Suprapubic skin (tissue), 4 donors: ENCODE data around the gene LAMB4. TPM values are rescaled to one million over a fixed set of nuclear protein-coding genes. Genes with fewer than 3 reads are reported as not detected.

Experiments used
- DNase-seq, 2 donors: peaks; one replicate each; pipeline ENCODE4 v3.0.0-alpha.2; 2019; ENCODE audit warnings: low spot score in 2 of 2
- H3K27ac ChIP-seq: fragments of 200-600 bp; sonication (generic); one replicate; pipeline ENCODE4 v1.5.1; 2019
- H3K27me3 ChIP-seq: fragments of 200-600 bp; sonication (generic); one replicate; pipeline ENCODE4 v1.5.1; 2019
- H3K36me3 ChIP-seq: fragments of 200-600 bp; sonication (generic); one replicate; pipeline ENCODE4 v1.5.1; 2019
- H3K4me1 ChIP-seq: fragments of 200-600 bp; sonication (generic); one replicate; pipeline ENCODE4 v1.5.1; 2019
- H3K4me3 ChIP-seq: fragments of 200-600 bp; sonication (generic); one replicate; pipeline ENCODE4 v1.5.1; 2019; ENCODE audit warnings: mild to moderate bottlenecking
- H3K9me3 ChIP-seq: fragments of 200-600 bp; sonication (generic); one replicate; pipeline ENCODE4 v1.5.1; 2019
- CTCF ChIP-seq, 2 donors: fragments of 200-600 bp in 1 of 2; fragments of 450-650 bp in 1 of 2; sonication (generic) in 1 of 2; IDR thresholded peaks; one replicate each; pipeline ENCODE4 v1.5.1; 2016 to 2019; ENCODE audit warnings: antibody characterized with exemption in 2 of 2, mild to moderate bottlenecking in 1 of 2, moderate library complexity in 1 of 2
- EP300 ChIP-seq: sonication (generic); formaldehyde crosslinking; IDR thresholded peaks from one replicate; pipeline ENCODE4 v1.6.1; 2017; ENCODE audit warnings: antibody characterized with exemption
- POLR2A ChIP-seq, 2 donors: fragments of 450-650 bp; IDR thresholded peaks; one replicate each; pipeline ENCODE4 v1.6.1; 2017; ENCODE audit warnings: antibody characterized with exemption in 2 of 2, mild to moderate bottlenecking in 2 of 2, moderate library complexity in 2 of 2
- POLR2AphosphoS5 ChIP-seq, 3 donors: sonication (generic); formaldehyde crosslinking; IDR thresholded peaks; one replicate each; pipeline ENCODE4 v1.6.1; 2017; ENCODE audit warnings: antibody characterized with exemption in 3 of 3
- WGBS: methylation state at CpG from one replicate; pipeline ENCODE4 v1.1.5; 2018; 5-methylcytosine and 5-hydroxymethylcytosine counted together
- total RNA-seq, 4 donors: library from RNA; depleted of rRNA; stranded (reverse); fragments of >200 nt; gene quantifications; one replicate each; pipeline ENCODE4 v1.1.0, GENCODE V29; 2016

The LAMB4 gene
- total RNA-seq, 4 donors from 2014 or later: 212 to 642 (median 282) TPM

- Histone ChIP-seq H3K27ac (no peak overlapping the region), H3K4me1 (peaks cover 21% of the 10 kb centered on the region), H3K36me3 (peaks cover 27% of the 10 kb centered on the region), H3K4me3 (no peak overlapping the region), H3K9me3 (no peaks in the 10 kb centered on the region), H3K27me3 (no peaks in the 10 kb centered on the region)
- 78% methylated on average over 7 of the region's 7 CpGs for WGBS
- TF ChIP-seq EP300 (no peak), POLR2AphosphoS5 (IDR thresholded peaks at IDR 0.05) (no peak), POLR2A (IDR thresholded peaks at IDR 0.05) (no peak), CTCF (IDR thresholded peaks at IDR 0.05) (no peak)
- DNase-seq: no peak
Measured at GRCh38 chr7:107996072-107996882, 133.9 kb downstream of the LAMB4 start.

- no peak overlapping the region for H3K27ac ChIP-seq
- 45% methylated on average over 6 of the region's 6 CpGs for WGBS
- peaks cover 15% of the 10 kb centered on the region for H3K4me1 ChIP-seq
- TF ChIP-seq CTCF (IDR thresholded peaks at IDR 0.05) (no peak), POLR2A (IDR thresholded peaks at IDR 0.05) (no peak), POLR2AphosphoS5 (IDR thresholded peaks at IDR 0.05) (no peak), EP300 (no peak)
- no peak overlapping the region for H3K4me3 ChIP-seq
- H3K36me3 ChIP-seq: peaks cover 27% of the 10 kb centered on the region
- H3K27me3 ChIP-seq: no peaks in the 10 kb centered on the region
- no peaks in the 10 kb centered on the region for H3K9me3 ChIP-seq
- DNase-seq: no peak
Measured at GRCh38 chr7:107995184-107996071, 134.7 kb downstream of the LAMB4 start.

GRCh38 chr7:107994421-107995030 lies 135.6 kb downstream of the LAMB4 start:
- H3K4me3 ChIP-seq: no peak overlapping the region
- DNase-seq: no peak
- peaks cover 27% of the 10 kb centered on the region for H3K36me3 ChIP-seq
- WGBS: 53% methylated on average over 2 of the region's 2 CpGs
- H3K9me3 ChIP-seq: no peaks in the 10 kb centered on the region
- H3K4me1 ChIP-seq: peaks cover 11% of the 10 kb centered on the region
- no peaks in the 10 kb centered on the region for H3K27me3 ChIP-seq
- H3K27ac ChIP-seq: no peak overlapping the region
- TF ChIP-seq POLR2A (IDR thresholded peaks at IDR 0.05) (no peak), CTCF (IDR thresholded peaks at IDR 0.05) (no peak), POLR2AphosphoS5 (IDR thresholded peaks at IDR 0.05) (no peak), EP300 (no peak)

- Histone ChIP-seq H3K9me3 (no peaks in the 10 kb centered on the region), H3K36me3 (peaks cover 29% of the 10 kb centered on the region), H3K4me3 (no peak overlapping the region), H3K27me3 (no peaks in the 10 kb centered on the region), H3K4me1 (peaks cover 11% of the 10 kb centered on the region), H3K27ac (no peak overlapping the region)
- 87% methylated on average over 1 of the region's 1 CpG for WGBS
- TF ChIP-seq POLR2A (IDR thresholded peaks at IDR 0.05): no peak
- no peak for TF ChIP-seq EP300
- no peak for TF ChIP-seq POLR2AphosphoS5 (IDR thresholded peaks at IDR 0.05)
- TF ChIP-seq CTCF (IDR thresholded peaks at IDR 0.05): no peak
- no peak for DNase-seq
Measured at GRCh38 chr7:107993891-107994291, 136.3 kb downstream of the LAMB4 start.
